Activated CD8-positive, alpha-beta memory T cell treated with anti-CD3 and anti-CD28 coated beads, Interleukin-2, amount 50 U/mL, for 4 hours (primary cell): ENCODE measurements around the gene ADAMTS14.

Source experiments
- DNase-seq: peaks from one replicate; pipeline ENCODE4 v3.0.0-alpha.2; 2020

The ADAMTS14 gene

DNA sequence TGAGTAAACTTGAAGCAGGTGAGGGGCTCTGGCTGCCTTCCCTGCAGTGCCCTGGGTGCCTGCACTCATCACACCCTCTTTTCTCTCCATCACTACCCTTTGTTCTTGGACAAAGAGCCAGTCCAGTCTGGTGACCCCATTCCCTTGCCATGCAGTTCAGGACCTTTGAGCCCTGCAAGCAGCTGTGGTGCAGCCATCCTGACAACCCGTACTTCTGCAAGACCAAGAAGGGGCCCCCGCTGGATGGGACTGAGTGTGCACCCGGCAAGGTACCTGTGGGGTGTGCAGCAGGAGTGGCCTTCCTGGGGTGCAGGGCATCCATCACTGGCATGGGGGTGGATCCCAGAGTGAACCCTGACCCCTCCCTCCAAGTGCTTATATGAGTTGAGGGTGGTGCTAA is 64.2 kb downstream of the ADAMTS14 start:
- no peak for DNase-seq

DNA sequence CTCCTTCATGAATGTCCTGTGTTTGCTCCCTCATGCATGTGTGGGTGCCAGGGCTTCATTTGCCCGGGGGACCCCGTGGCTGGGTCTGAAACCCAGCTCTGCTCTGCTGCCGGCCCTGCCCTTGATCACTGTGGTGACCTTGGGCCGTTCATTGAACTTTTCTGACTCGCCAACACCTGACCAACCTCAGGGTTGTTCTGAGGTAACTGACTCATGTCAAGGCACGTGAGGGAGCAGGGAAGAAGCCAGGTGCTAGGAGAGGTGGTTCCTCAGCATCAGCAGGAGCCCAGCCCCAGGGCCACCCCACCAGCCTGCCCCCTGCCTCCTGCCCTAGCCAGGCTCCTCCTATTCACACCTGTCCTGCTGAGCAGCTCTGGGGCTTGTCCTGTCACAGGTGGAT is 64.9 kb downstream of the ADAMTS14 start:
- DNase-seq: no peak

DNA sequence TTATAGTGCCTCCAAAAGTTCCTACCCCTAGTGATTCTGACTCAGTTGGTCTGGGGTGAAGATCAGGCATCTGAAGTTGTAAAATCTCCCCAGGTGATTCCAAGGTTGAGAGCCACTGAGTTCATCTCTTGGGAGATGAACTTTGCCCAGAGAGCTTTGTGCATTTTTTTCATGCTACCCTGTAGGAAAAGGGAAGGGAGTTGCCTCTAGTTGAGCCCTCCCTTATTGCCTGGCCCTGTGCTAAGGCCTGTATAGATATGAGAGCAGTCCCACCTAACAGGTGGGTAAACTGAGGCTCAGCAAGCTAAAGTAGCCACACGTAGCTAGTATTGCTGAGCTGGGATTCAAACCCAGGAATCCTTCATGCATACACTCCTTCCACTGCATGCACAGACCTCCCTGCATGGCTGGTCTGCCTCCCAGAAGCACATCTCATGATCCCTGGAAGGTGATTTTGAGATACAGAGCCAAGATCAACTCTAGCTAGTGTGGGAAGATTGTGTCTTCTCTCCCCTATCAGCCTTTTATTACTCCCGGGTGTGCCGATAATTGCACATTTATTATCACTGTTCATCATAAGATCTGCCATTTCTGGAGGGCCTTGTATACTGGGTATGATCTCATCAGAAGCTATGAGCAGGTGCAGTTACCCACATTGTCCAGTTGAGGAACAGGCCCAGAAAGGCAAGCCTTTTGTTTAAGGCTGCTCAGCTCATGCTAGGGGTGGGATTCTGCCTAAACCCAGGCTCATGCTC is 65.9 kb downstream of the ADAMTS14 start:
- no peak for DNase-seq

DNA sequence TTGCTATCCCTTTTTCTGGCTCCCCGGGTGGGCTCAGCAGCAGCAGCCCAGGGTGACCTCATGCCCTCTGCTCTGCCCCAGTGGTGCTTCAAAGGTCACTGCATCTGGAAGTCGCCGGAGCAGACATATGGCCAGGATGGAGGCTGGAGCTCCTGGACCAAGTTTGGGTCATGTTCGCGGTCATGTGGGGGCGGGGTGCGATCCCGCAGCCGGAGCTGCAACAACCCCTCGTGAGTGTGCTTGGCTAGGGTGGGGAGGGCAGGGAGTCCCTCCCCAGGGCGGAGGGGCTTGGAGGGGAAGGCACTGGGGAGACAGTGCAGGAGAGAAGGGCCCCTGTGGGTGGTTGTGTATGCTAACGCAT is 66.4 kb downstream of the ADAMTS14 start:
- no peak for DNase-seq

DNA sequence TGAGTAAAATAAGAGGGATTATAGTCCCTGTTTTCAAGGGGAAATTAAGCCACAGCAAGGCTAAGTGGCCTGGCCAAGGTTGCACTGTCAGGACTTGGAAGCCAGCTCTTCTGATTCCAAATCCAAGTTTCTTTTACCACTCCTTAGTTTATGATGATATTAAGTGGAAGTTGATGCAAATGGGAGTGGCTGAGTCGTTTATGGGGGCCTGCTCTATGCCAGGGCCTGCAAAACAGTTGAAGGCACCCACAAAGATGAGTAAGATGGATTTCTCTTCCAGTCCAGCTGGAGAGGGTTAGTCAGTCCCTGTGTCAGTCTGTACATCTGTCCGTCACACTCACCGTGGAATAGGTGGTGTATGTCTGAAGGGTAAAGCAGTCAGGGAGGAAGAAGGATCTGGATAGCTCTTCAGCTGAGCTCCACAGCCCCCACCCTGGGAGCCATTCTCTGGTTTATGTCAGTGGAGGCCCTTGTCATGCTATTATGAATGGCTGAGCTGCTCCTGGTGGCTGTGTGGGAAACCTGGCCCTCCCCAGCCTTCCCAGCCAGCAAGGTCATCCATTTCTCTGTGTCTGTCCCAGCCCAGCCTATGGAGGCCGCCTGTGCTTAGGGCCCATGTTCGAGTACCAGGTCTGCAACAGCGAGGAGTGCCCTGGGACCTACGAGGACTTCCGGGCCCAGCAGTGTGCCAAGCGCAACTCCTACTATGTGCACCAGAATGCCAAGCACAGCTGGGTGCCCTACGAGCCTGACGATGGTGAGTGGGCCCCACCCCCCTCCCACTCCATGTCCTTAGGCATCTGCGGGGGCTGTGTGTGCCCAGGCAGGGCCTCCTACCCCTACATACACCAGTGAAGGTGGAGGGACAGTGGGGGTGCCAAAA is 68.3 kb downstream of the ADAMTS14 start:
- DNase-seq: no peak

DNA sequence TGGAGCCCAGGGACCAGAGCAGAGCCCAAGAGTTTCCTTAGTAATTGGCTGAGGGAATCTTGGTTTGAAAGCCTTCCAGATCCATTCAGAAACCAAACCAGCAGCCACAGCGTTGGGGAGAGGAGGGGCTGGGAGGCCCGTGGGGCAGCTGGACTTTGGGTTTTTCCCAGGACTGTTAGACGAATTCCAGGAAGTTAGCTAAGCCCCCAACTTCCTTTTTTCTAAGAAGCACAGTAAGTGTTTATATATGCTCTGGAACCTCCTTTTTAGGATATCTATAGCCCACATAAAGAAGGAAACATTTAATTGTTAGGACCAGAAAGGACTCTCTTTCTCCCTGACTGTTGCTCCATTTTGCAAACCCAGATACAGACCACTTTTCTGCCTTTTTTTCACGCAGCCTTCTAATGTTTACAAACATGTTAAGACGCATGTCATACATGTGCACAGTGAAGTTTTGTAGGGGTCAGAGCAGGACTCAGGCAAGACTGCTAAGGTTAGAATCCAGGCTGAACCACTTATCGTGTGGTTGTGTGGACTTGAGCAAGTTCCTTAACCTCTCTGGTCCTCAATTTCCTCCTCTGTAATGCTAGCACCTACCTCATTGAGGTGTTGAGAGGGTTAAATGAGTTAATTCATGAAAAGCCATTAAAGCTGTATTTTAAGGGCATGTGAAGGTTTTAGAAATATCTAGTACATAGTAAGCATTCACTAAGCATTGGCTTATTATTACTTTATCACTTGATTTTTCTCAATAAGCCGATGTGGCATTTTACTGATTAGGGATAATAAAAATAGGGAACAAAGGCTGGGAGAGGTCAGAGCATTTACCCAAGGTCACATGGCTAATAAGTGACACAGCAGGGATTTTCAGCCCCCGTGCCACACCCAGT is 70.5 kb downstream of the ADAMTS14 start:
- DNase-seq: no peak

DNA sequence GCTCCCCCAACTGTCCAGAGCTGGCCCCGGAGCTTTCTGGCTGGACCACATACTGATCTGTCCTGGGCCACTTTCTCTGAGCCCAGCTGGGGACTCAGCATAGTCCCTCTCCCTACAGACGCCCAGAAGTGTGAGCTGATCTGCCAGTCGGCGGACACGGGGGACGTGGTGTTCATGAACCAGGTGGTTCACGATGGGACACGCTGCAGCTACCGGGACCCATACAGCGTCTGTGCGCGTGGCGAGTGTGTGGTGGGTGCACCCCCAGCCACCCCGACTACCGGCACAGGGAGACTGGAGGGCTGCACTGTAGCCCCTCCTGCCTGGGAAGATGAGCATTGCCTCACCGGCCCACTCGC is 71.1 kb downstream of the ADAMTS14 start:
- no peak for DNase-seq

DNA sequence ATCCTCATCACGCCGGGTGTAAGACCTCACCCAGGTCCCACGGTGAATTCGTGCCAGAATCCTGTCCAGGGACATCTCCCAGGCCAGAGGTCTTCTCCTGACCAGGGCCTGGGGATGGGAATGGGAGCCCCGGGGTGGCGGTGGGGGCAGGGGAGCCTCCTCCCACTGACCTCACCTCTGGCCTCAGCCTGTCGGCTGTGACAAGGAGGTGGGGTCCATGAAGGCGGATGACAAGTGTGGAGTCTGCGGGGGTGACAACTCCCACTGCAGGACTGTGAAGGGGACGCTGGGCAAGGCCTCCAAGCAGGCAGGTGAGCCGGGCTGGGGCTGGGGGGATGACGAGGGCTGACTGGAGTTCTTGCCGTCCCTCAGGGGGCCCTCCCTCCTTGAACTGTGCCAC is 71.6 kb downstream of the ADAMTS14 start:
- no peak for DNase-seq

DNA sequence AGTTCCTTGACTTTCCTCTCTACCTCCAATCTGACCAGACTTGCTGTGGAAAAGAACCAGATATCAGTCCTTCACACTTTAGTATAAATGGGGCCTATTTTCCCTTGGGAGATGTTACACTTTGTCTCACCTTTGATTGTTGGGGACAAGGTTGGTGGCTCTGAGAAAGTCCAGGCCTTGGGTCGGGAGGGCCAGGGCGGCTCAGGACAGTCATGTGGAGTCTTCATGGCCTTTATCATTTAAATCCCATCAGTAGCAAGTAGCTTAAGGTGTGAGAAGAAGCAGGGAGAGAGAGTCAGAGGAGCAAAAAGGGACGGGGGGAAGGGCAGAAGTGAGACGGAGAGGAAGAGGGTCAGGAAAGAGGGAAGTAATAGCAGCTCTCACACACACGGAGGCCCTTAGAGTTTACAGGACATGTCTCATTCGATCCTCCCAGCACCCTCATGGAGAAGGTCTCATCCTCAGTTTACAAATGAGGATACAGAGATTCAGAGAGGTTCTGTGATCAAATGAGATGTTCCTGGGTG is 72.4 kb downstream of the ADAMTS14 start:
- DNase-seq: no peak

DNA sequence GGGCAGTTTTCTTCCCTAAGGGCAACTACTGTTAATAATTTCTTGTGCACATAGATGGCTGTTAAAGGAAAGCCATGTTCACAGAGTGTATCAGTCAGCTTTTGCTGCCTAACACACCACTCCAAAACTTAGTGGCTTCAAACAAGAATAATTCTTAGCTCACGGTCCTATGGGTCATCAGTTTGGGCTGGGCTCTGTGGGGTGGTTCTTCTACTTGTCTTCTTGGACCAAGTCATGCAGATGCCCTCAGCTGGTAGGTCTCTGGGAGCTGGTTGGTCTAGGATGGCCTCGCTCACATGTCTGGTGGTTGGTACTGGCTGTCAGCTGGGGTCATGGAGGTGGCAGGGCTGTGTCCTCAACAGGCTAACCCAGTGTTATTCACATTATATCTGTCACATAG is 73.2 kb downstream of the ADAMTS14 start:
- no peak for DNase-seq

DNA sequence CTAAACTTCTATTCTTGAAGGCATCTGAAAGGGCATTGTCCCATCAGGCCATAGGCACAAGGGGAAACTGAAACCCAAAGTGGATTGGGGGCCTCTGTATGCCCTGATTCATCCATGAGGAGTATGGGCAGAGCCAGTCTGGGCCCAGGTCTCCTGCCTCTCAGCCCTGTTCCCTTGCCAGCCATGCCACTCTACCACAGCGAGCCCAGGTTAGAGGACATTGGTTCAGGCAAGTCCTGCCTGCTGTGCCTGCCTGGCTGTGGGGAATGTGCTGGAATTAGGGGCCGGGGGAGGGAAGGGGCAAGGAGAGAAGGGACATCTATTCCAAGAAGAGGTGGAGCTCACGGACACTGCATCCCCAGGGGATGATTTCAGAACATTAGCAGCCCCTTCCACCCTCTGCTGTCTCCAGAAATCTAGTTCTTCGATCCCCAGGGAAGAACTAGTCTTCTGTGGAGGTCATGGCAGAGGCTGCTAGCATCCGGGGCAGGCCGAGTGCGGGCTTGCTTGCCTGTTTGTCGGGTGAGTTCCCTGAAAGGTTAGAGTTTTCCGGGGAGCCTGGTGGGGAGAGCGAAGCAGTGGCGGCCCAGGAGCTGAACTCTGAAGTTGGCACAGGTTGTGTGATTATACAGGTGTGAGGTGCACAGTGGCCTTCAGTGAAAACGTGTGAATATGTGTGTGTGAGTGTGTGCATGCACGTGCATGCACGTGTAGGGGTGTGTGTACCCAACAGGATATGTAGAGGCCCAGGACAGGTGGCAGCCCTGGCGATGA is 75.1 kb downstream of the ADAMTS14 start:
- DNase-seq: no peak

DNA sequence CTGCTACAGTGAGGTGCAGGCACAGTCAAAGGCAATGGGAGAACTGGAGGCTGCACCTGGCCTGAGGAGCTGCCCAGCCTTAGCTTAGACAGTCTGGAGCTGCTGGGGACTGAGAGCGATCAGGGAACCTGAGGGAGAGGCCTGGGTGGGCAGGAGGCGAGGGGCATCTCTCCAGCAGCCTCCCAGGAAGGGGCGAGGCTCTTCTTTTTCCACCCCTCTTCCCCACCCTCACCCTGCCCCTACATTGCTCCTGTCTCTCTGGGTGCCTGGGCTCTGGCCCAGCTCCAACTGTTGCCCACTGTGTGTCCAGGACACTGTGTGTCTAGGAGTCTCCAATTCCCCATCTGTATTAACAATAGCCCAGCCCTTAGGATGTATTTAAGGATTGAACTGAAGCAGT is 76.0 kb downstream of the ADAMTS14 start:
- DNase-seq: no peak

DNA sequence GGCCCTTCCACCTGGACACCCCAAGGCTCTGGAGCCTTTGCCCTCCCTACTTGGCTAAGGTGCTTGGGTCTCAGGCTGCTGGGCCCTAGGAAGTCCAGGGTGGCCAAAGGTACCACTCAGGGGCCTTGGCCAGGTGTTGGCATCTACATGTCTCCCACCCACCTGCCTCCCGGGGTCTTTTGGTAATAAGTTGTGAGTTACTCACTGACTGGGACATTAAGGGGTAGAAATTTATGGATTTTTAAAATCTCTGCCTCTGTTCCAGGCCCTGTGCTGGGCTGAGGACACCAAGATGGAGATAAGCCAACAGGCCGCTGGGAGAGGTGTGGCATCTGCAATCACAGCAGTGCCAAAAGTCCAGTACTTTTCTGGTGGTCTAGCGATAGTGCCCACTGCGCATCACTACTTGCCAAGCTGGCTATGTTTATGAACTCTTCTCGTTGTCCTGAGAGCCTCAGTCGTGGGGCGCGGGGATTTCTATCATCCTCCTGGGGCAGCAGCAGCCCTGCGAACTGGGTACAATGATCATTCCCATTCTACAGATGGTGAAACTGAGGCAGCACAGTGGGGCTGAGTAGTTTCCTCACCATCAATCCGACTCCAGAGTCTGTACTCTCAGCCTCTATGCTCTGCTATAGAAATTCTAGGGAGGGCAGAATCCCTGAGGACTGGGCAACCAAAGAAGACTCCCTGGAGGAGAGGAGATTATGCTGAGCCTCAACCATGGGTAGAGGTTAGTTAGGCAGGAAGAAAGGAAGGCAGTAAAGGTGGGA is 76.7 kb downstream of the ADAMTS14 start:
- DNase-seq: no peak

DNA sequence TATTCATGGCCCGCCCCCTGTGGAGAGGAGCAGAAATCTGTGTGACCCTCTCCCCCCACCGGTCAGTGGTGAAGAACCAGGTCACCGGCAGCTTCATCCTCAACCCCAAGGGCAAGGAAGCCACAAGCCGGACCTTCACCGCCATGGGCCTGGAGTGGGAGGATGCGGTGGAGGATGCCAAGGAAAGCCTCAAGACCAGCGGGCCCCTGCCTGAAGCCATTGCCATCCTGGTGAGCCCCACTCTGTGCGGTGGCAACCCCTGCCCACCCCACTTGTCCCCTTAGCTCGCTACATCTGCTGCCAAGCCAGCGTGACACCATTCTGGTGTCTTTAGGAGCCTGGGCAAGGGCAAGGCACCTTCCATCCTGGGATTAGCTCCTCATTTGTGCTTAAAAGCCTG is 77.5 kb downstream of the ADAMTS14 start:
- no peak for DNase-seq

DNA sequence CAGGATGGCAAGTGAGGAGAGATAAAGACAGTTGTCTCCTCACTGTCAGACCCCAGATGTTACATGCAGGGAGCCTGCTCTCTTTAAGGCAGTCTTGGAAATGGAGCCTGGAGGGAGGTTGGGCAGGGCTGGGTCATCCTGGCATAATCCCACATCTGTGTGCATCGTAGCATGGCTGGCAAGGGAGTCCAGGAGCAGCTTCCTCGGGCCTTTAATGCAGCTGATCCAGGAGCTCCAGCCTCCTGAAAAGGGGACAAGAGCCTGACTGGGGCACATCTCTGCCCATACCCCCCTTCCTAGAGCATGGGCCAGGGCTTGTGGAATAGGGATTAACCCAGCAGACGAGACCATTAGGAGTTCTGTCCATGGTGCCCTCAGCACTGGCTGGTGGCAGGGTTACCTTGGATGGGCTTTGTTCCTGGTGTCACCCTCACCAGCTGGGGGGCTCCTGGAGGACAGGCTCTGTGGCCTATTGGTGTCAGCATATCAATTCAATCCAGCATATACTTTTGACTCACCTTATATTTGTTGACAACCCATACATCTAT is 77.9 kb downstream of the ADAMTS14 start:
- no peak for DNase-seq

DNA sequence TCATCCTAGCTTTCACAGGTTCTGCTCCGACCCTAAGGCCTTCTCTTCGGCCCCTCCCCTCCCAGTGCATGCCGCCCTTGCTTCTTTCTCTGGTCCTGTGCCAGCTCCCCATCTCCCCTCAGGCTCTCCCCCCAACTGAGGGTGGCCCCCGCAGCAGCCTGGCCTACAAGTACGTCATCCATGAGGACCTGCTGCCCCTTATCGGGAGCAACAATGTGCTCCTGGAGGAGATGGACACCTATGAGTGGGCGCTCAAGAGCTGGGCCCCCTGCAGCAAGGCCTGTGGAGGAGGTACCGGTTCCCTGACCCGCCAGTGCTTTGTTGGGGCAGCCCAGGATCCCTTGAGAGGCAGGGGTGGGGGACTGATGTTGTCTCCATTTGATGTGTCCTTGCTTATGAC is 79.0 kb downstream of the ADAMTS14 start:
- DNase-seq: no peak

DNA sequence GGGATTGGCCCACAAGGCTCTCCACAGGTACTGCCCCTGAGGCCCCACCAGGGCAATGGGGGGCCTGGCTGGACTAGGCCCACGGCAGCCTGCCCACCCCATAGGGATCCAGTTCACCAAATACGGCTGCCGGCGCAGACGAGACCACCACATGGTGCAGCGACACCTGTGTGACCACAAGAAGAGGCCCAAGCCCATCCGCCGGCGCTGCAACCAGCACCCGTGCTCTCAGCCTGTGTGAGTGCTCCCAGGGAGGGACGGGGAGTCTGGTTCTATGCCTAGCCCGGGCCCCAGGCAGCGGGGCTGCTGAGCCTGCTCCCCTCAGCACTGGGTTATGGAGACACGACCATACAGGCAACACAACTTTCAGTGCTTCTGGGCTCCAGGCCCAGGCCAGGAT is 79.7 kb downstream of the ADAMTS14 start:
- DNase-seq: no peak

DNA sequence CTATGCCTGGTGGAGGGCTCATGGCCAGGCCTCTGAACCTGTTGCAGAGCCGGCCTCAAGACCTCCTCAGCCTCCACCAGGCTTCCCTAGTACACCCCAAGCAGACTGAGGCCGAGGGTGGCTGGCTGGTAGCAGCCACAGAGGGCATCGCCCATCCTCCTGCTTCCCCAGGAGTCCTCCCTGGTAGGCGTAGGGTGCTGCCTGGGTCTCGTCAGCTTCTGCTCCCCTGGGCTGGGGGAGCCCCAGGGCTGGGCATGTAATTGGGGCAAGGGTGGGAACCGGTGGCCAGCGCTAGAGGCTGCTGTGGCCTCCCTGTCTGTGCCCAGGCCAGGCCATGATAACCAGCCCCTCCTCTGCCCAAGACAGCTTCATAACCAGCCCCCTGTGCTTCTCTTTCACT is 80.3 kb downstream of the ADAMTS14 start:
- DNase-seq: no peak

DNA sequence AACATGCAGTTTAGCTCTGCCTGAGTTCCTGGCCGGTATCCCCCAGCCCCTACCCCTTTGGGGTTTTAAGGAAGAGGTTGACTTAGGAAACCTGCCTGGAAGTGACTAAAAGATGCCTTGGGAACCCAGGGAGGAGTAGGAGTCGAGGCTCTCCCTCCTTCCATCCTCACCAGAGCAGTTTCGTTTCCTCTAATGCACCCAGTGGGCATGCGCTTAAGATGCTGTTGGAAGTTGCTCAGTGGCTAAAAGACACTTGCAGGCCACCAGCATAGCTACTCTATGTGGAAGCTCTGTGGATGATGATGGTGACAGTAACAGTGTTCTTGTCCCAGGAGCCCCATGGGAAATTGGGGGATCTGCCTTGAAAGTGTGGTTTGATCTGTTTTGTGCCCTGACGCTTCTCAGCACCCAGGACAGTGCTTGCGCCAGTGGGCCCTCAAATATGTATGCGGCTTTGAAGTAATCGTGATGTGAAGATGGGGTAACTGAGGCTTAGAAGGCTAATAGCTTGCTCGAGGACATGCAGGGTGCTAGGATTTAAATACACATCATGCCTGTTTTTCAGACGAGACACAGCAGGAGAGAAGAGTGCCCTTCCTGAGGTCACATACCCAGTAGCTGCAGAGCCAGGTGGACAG is 80.8 kb downstream of the ADAMTS14 start:
- no peak for DNase-seq

DNA sequence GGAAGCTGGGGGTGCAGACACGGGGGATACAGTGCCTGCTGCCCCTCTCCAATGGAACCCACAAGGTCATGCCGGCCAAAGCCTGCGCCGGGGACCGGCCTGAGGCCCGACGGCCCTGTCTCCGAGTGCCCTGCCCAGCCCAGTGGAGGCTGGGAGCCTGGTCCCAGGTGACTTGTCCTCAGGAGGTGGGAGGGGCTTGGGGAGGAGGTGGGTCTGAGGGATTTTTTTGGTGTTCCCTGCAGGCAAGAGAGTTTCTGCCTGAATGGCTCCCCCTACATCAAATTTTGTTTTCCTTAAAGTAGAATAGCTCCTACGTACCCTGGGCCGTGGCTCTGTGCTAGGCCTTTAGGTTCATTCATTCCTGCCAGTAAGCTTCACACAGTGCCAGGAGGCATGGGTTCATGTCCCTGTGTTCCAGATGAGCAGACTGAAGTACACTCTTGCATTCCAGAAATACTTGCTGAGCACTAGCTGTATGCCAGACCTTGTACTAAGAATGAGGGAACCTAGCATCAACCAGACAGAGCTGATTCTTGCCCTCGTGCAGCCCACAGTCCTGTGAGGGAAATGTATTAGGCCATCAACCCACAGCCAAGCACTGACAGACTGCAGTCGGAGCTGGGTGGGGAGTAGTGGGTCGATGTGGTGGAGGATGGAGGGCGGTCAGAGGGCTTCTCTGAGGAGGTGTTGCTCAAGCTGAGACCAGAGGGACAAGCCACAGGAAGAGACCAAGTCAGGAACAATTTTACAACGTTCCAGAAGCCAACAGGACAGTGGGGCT is 81.7 kb downstream of the ADAMTS14 start:
- no peak for DNase-seq
